ENCODE measurements around the gene PRICKLE3.
"Not testable (repeated sequence)": the region's sequence is repeated elsewhere in the genome, so short reads cannot be mapped to it uniquely, and the experiment has no call there.

Gene PRICKLE3

GRCh38 chrX:49157194-49157593 is 29.0 kb downstream of the PRICKLE3 start:
- TF ChIP-seq CTCF (IDR thresholded peaks at IDR 0.05; ENCODE audit: low read depth, low read length), result no peak
- no peak overlapping the region for H3K4me3 ChIP-seq (ENCODE audit: low read depth, low read length)

GRCh38 chrX:49155900-49156837 is 30.0 kb downstream of the PRICKLE3 start:
- H3K4me3 ChIP-seq (ENCODE audit: low read depth, low read length), result peak overlapping the region; percentile 49
- peak; percentile 53 for TF ChIP-seq CTCF (IDR thresholded peaks at IDR 0.05; ENCODE audit: low read depth, low read length)

- H3K4me3 ChIP-seq (ENCODE audit: low read depth, low read length), result peak overlapping the region; percentile 43
- no peak for TF ChIP-seq CTCF (IDR thresholded peaks at IDR 0.05; ENCODE audit: low read depth, low read length)
These were observed 30.8 kb downstream of the PRICKLE3 start for GRCh38 chrX:49155243-49155899.

GRCh38 chrX:49153467-49153866 is 32.7 kb downstream of the PRICKLE3 start:
- no peak for TF ChIP-seq CTCF (IDR thresholded peaks at IDR 0.05; ENCODE audit: low read depth, low read length)
- H3K4me3 ChIP-seq (ENCODE audit: low read depth, low read length), result no peak overlapping the region

- H3K4me3 ChIP-seq (ENCODE audit: low read depth, low read length), result not testable (repeated sequence)
These were observed 36.9 kb downstream of the PRICKLE3 start for GRCh38 chrX:49149291-49149690.

- H3K4me3 ChIP-seq (ENCODE audit: low read depth, low read length), result not testable (repeated sequence)
These were observed 37.6 kb downstream of the PRICKLE3 start for GRCh38 chrX:49148390-49149100.

- no peak overlapping the region for H3K4me3 ChIP-seq (ENCODE audit: low read depth, low read length)
- TF ChIP-seq CTCF (IDR thresholded peaks at IDR 0.05; ENCODE audit: low read depth, low read length), result no peak
These were observed 38.2 kb downstream of the PRICKLE3 start for GRCh38 chrX:49147936-49148335.

- TF ChIP-seq CTCF (IDR thresholded peaks at IDR 0.05; ENCODE audit: low read depth, low read length), result no peak
- H3K4me3 ChIP-seq (ENCODE audit: low read depth, low read length), result no peak overlapping the region
These were observed 38.9 kb downstream of the PRICKLE3 start for GRCh38 chrX:49147282-49147681.

- H3K4me3 ChIP-seq (ENCODE audit: low read depth, low read length), result not testable (repeated sequence)
These were observed 43.0 kb downstream of the PRICKLE3 start for GRCh38 chrX:49143154-49143553.

GRCh38 chrX:49142264-49142663 is 43.9 kb downstream of the PRICKLE3 start:
- H3K4me3 ChIP-seq (ENCODE audit: low read depth, low read length), result not testable (repeated sequence)
